HEK293 (cell line): Measurements from ENCODE around the gene DGKB.

Experiments
- CTCF ChIA-PET: fragments of 350-600 bp; formaldehyde crosslinking; extraction: SDS; loops from one replicate; lab custom pipeline; 2021; ENCODE audit warnings: antibody characterized with exemption; lab: Yijun Ruan, JAX
- POLR2A ChIA-PET: fragments of 300-600 bp; formaldehyde crosslinking; extraction: SDS; loops from one replicate; lab custom pipeline; 2020; ENCODE audit warnings: antibody characterized with exemption, inconsistent platforms; lab: Yijun Ruan, JAX
- H3K27ac ChIP-seq: fragments of 200-500 bp; sonication (Bioruptor generic); 2 replicates; pipeline ENCODE4 v1.5.1; 2014; ENCODE audit warnings: low read depth, low read length, control low read depth, inconsistent platforms; ENCODE audit errors: extremely low read depth
- H3K36me3 ChIP-seq, 2 experiments: fragments of 200-500 bp in 1 of 2; sonication (Bioruptor generic) in 1 of 2; 1 replicate in 1 of 2; 2 replicates in 1 of 2; pipeline ENCODE4 v1.5.1; 2014 to 2017; ENCODE audit warnings: inconsistent platforms in 2 of 2, low read length in 2 of 2; ENCODE audit not compliant: control insufficient read depth in 2 of 2, insufficient read depth in 1 of 2
- H3K4me1 ChIP-seq: fragments of 200-500 bp; sonication (Bioruptor generic); 2 replicates; pipeline ENCODE4 v1.5.1; 2014; ENCODE audit warnings: mild to moderate bottlenecking, low read length, inconsistent platforms; ENCODE audit not compliant: control insufficient read depth, insufficient read depth
- H3K4me3 ChIP-seq: 2 replicates; pipeline ENCODE4 v1.5.1; 2011; ENCODE audit warnings: low read depth, mild to moderate bottlenecking, control low read depth, low read length, moderate library complexity
- H3K9me3 ChIP-seq: fragments of 200-500 bp; sonication (Bioruptor generic); 2 replicates; pipeline ENCODE4 v1.5.1; 2014; ENCODE audit warnings: low read depth, low read length, inconsistent platforms; ENCODE audit not compliant: control insufficient read depth, insufficient read depth
- HOXA7 ChIP-seq: sonication (generic); formaldehyde crosslinking; IDR thresholded peaks from 2 replicates; pipeline ENCODE4 v1.8.1; 2022; ENCODE audit warnings: missing genetic modification reagents, borderline replicate concordance
- HOXD13 ChIP-seq: sonication (generic); formaldehyde crosslinking; IDR thresholded peaks from 2 replicates; pipeline ENCODE4 v1.8.0; 2022; ENCODE audit warnings: missing genetic modification reagents, borderline replicate concordance
- INSM2 ChIP-seq: fragments of 450-650 bp; formaldehyde crosslinking; IDR thresholded peaks from 2 replicates; pipeline ENCODE4 v1.5.1; 2016; ENCODE audit warnings: missing biosample characterization, missing genetic modification characterization
- OVOL3 ChIP-seq: fragments of 450-650 bp; formaldehyde crosslinking; IDR thresholded peaks from 2 replicates; pipeline ENCODE4 v1.5.1; 2016; ENCODE audit warnings: missing biosample characterization, missing genetic modification characterization
- PRDM4 ChIP-seq: fragments of 450-650 bp; formaldehyde crosslinking; IDR thresholded peaks from 2 replicates; pipeline ENCODE4 v1.5.1; 2017; ENCODE audit warnings: missing biosample characterization, missing genetic modification characterization
- WT1 ChIP-seq: fragments of 450-650 bp; formaldehyde crosslinking; IDR thresholded peaks from 2 replicates; pipeline ENCODE4 v1.5.1; 2016; ENCODE audit warnings: missing biosample characterization, missing genetic modification characterization
- ZBTB20 ChIP-seq: fragments of 450-650 bp; formaldehyde crosslinking; IDR thresholded peaks from 2 replicates; pipeline ENCODE4 v1.5.1; 2016; ENCODE audit warnings: missing biosample characterization, missing genetic modification characterization
- ZBTB8A ChIP-seq: fragments of 450-650 bp; formaldehyde crosslinking; IDR thresholded peaks from 2 replicates; pipeline ENCODE4 v1.5.1; 2016; ENCODE audit warnings: missing biosample characterization, missing genetic modification characterization
- ZFP41 ChIP-seq: fragments of 450-650 bp; formaldehyde crosslinking; IDR thresholded peaks from 2 replicates; pipeline ENCODE4 v1.5.1; 2016; ENCODE audit warnings: missing biosample characterization, missing genetic modification characterization, borderline replicate concordance
- ZFP69B ChIP-seq: fragments of 450-650 bp; formaldehyde crosslinking; IDR thresholded peaks from 2 replicates; pipeline ENCODE4 v1.5.1; 2016; ENCODE audit warnings: missing biosample characterization, missing genetic modification characterization
- ZIC2 ChIP-seq: fragments of 450-650 bp; formaldehyde crosslinking; IDR thresholded peaks from 2 replicates; pipeline ENCODE4 v1.5.1; 2016; ENCODE audit warnings: missing biosample characterization, missing genetic modification characterization
- ZNF114 ChIP-seq: fragments of 450-650 bp; formaldehyde crosslinking; IDR thresholded peaks from 2 replicates; pipeline ENCODE4 v1.5.0; 2017; ENCODE audit warnings: missing biosample characterization, missing genetic modification characterization
- ZNF138 ChIP-seq: fragments of 450-650 bp; formaldehyde crosslinking; IDR thresholded peaks from 2 replicates; pipeline ENCODE4 v1.5.1; 2016; ENCODE audit warnings: missing biosample characterization, missing genetic modification characterization, borderline replicate concordance
- ZNF146 ChIP-seq: fragments of 450-650 bp; formaldehyde crosslinking; IDR thresholded peaks from 2 replicates; pipeline ENCODE4 v1.5.1; 2016; ENCODE audit warnings: missing biosample characterization, missing genetic modification characterization
- ZNF155 ChIP-seq: fragments of 450-650 bp; formaldehyde crosslinking; IDR thresholded peaks from 2 replicates; pipeline ENCODE4 v1.5.1; 2016; ENCODE audit warnings: missing biosample characterization, missing genetic modification characterization
- ZNF16 ChIP-seq: fragments of 450-650 bp; formaldehyde crosslinking; IDR thresholded peaks from 2 replicates; pipeline ENCODE4 v1.5.1; 2016; ENCODE audit warnings: low read depth, missing biosample characterization, missing genetic modification characterization
- ZNF169 ChIP-seq: fragments of 450-650 bp; formaldehyde crosslinking; IDR thresholded peaks from 2 replicates; pipeline ENCODE4 v1.5.1; 2016; ENCODE audit warnings: missing biosample characterization, missing genetic modification characterization
- ZNF221 ChIP-seq: fragments of 450-650 bp; formaldehyde crosslinking; IDR thresholded peaks from 2 replicates; pipeline ENCODE4 v1.5.1; 2017; ENCODE audit warnings: missing biosample characterization, missing genetic modification characterization, borderline replicate concordance
- ZNF239 ChIP-seq: fragments of 450-650 bp; formaldehyde crosslinking; IDR thresholded peaks from 2 replicates; pipeline ENCODE4 v1.5.1; 2016; ENCODE audit warnings: missing biosample characterization, missing genetic modification characterization
- ZNF266 ChIP-seq: fragments of 450-650 bp; formaldehyde crosslinking; IDR thresholded peaks from 2 replicates; pipeline ENCODE4 v1.5.1; 2016; ENCODE audit warnings: missing biosample characterization, missing genetic modification characterization, low read depth
- ZNF354C ChIP-seq: fragments of 450-650 bp; formaldehyde crosslinking; IDR thresholded peaks from 2 replicates; pipeline ENCODE4 v1.5.1; 2016; ENCODE audit warnings: missing biosample characterization, missing genetic modification characterization, low read depth, borderline replicate concordance
- ZNF433 ChIP-seq: fragments of 450-650 bp; formaldehyde crosslinking; IDR thresholded peaks from 2 replicates; pipeline ENCODE4 v1.5.1; 2016; ENCODE audit warnings: missing biosample characterization, missing genetic modification characterization, low read depth
- ZNF544 ChIP-seq: fragments of 450-650 bp; formaldehyde crosslinking; IDR thresholded peaks from 2 replicates; pipeline ENCODE4 v1.5.0; 2017; ENCODE audit warnings: missing biosample characterization, missing genetic modification characterization
- ZNF558 ChIP-seq: fragments of 450-650 bp; formaldehyde crosslinking; IDR thresholded peaks from 2 replicates; pipeline ENCODE4 v1.5.1; 2016; ENCODE audit warnings: missing biosample characterization, missing genetic modification characterization
- ZNF600 ChIP-seq: fragments of 450-650 bp; formaldehyde crosslinking; IDR thresholded peaks from 2 replicates; pipeline ENCODE4 v1.5.1; 2016; ENCODE audit warnings: missing biosample characterization, missing genetic modification characterization
- ZNF624 ChIP-seq: fragments of 450-650 bp; formaldehyde crosslinking; IDR thresholded peaks from 2 replicates; pipeline ENCODE4 v1.5.1; 2017; ENCODE audit warnings: missing biosample characterization, missing genetic modification characterization
- ZNF629 ChIP-seq: fragments of 450-650 bp; formaldehyde crosslinking; IDR thresholded peaks from 2 replicates; pipeline ENCODE4 v1.5.1; 2017; ENCODE audit warnings: missing biosample characterization, missing genetic modification characterization
- ZNF837 ChIP-seq: fragments of 450-650 bp; formaldehyde crosslinking; IDR thresholded peaks from 2 replicates; pipeline ENCODE4 v1.5.1; 2016; ENCODE audit warnings: missing biosample characterization, missing genetic modification characterization
- ZSCAN23 ChIP-seq: fragments of 450-650 bp; formaldehyde crosslinking; IDR thresholded peaks from 2 replicates; pipeline ENCODE4 v1.5.1; 2016; ENCODE audit warnings: missing biosample characterization, missing genetic modification characterization
- ZSCAN30 ChIP-seq: fragments of 450-650 bp; IDR thresholded peaks from 2 replicates; pipeline ENCODE4 v1.5.1; 2018; ENCODE audit warnings: missing biosample characterization, mild to moderate bottlenecking, missing genetic modification characterization, moderate library complexity

DGKB gene

GRCh38 chr7:14336256-14336655, 566.3 kb downstream of the DGKB start:
- Histone ChIP-seq H3K27ac (no peak overlapping the region), H3K4me1 (peaks cover 3% of the 10 kb centered on the region; the same call in 1 of the 2 replicates), H3K9me3 (no peaks in the 10 kb centered on the region), H3K36me3 (no peaks in the 10 kb centered on the region), H3K4me3 (no peak overlapping the region)
- CTCF ChIA-PET: interaction anchor here (0.7 kb wide), 1 partner anchor 1674 kb away, joined by 3 read pairs; no protein-coding TSS in a partner anchor
- POLR2A ChIA-PET: no interaction called here
- TF ChIP-seq WT1 (tag by site-specific recombination) (no peak), ZNF155 (tag by site-specific recombination) (no peak), ZNF354C (tag by site-specific recombination) (no peak), ZNF146 (tag by site-specific recombination) (no peak), ZNF837 (tag by site-specific recombination) (no peak), ZNF600 (tag by site-specific recombination) (no peak), HOXD13 (CRISPR knock-in tag) (no peak)

- H3K36me3 ChIP-seq: no peaks in the 10 kb centered on the region
- H3K9me3 ChIP-seq: no peaks in the 10 kb centered on the region
- POLR2A ChIA-PET: no interaction called here
- TF ChIP-seq HOXA7: no peak
- no peak for TF ChIP-seq ZNF624 (tag by site-specific recombination)
- no peak for TF ChIP-seq ZNF629
- no peak for TF ChIP-seq ZNF433
- no peak for TF ChIP-seq ZFP69B (tag by site-specific recombination)
- TF ChIP-seq ZNF558 (tag by site-specific recombination): no peak
- H3K4me3 ChIP-seq: no peak overlapping the region
- H3K4me1 ChIP-seq: no peaks in the 10 kb centered on the region
- H3K27ac ChIP-seq: no peak overlapping the region
- CTCF ChIA-PET: no interaction called here
Observed at GRCh38 chr7:14332155-14332554, 570.4 kb downstream of the DGKB start.

GRCh38 chr7:14324767-14325166, 577.8 kb downstream of the DGKB start:
- H3K27ac ChIP-seq: no peak overlapping the region
- ChIA-PET POLR2A (no interaction called here), CTCF (no interaction called here)

More at GRCh38 chr7:14324767-14325166, 577.8 kb downstream of the DGKB start:
- H3K4me3 ChIP-seq: no peak overlapping the region
- H3K36me3 ChIP-seq: no peaks in the 10 kb centered on the region
- H3K9me3 ChIP-seq: no peaks in the 10 kb centered on the region
- no peaks in the 10 kb centered on the region for H3K4me1 ChIP-seq
- TF ChIP-seq ZBTB20: no peak
- no peak for TF ChIP-seq ZNF221 (tag by site-specific recombination)
- TF ChIP-seq ZNF239: no peak
- TF ChIP-seq OVOL3 (tag by site-specific recombination): no peak
- no peak for TF ChIP-seq ZFP41 (tag by site-specific recombination)
- no peak for TF ChIP-seq ZNF544 (tag by site-specific recombination)
- no peak for TF ChIP-seq ZSCAN23 (tag by site-specific recombination)
- TF ChIP-seq ZSCAN30 (tag by site-specific recombination): no peak
- TF ChIP-seq PRDM4 (tag by site-specific recombination): no peak
- TF ChIP-seq ZIC2 (tag by site-specific recombination): no peak
- no peak for TF ChIP-seq INSM2
- TF ChIP-seq ZNF16 (tag by site-specific recombination): no peak
- no peak for TF ChIP-seq ZNF138 (tag by site-specific recombination)
- TF ChIP-seq ZNF266: no peak
- no peak for TF ChIP-seq ZNF114
- TF ChIP-seq ZBTB8A: no peak
- TF ChIP-seq ZNF169: no peak
